IMR-90 (cell line): Measurements from ENCODE around the gene PRCP. TPM values are rescaled to one million over a fixed set of nuclear protein-coding genes. Genes with fewer than 3 reads are reported as not detected.

Experiments used
- FOS ChIP-seq: fragments of 150-350 bp; IDR thresholded peaks from 2 replicates; pipeline ENCODE4 v1.6.1; 2016; ENCODE audit warnings: low read depth, low read length
- polyA plus RNA-seq, 3 experiments: library from polyadenylated mRNA; depleted of rRNA; stranded (reverse); fragments of >200 nt; gene quantifications; 2 replicates each; pipeline ENCODE4 v1.2.3, GENCODE V29; 2012; ENCODE audit warnings: low replicate concordance in 1 of 3
- total RNA-seq: library from RNA; depleted of rRNA; stranded (reverse); fragments of >200 nt; gene quantifications from 2 replicates; pipeline ENCODE4 v1.2.3, GENCODE V29; 2012
- TF ChIP-seq, protein P1 (sequence below): fragments of 150-350 bp; IDR thresholded peaks from 2 replicates; pipeline ENCODE4 v1.6.1; 2016; ENCODE audit warnings: low read depth, mild to moderate bottlenecking, low read length, moderate library complexity, borderline replicate concordance
- TF ChIP-seq, protein P2 (sequence below): fragments of 150-350 bp; IDR thresholded peaks from 2 replicates; pipeline ENCODE4 v1.6.1; 2017; ENCODE audit warnings: mild to moderate bottlenecking, antibody characterized with exemption, low read length, low read depth

PRCP gene
- total and polyA plus RNA-seq, 2 of the 4 experiments (the other 2 are of a cell fraction): 31.7 to 64.9 TPM

DNA sequence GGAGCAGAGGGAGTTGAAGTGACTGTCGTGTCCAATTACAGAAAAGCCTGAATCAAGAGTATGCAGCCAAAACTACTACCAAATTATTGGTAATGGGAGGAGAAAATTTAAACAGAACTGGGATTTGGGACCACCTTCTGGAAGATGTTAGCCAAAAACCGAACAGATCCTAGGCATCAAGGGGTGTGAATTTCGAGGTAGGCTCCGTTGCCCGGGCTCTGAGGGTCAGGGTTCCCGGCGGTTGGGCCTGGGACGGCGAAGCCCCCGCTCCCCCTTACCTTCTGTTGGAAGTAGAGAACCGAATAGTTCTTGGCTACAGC is 313 bp downstream of the PRCP start (continued):
- TF ChIP-seq, protein P1, sequence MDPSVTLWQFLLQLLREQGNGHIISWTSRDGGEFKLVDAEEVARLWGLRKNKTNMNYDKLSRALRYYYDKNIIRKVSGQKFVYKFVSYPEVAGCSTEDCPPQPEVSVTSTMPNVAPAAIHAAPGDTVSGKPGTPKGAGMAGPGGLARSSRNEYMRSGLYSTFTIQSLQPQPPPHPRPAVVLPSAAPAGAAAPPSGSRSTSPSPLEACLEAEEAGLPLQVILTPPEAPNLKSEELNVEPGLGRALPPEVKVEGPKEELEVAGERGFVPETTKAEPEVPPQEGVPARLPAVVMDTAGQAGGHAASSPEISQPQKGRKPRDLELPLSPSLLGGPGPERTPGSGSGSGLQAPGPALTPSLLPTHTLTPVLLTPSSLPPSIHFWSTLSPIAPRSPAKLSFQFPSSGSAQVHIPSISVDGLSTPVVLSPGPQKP: no peak
- no peak for TF ChIP-seq FOS
- TF ChIP-seq, protein P2, sequence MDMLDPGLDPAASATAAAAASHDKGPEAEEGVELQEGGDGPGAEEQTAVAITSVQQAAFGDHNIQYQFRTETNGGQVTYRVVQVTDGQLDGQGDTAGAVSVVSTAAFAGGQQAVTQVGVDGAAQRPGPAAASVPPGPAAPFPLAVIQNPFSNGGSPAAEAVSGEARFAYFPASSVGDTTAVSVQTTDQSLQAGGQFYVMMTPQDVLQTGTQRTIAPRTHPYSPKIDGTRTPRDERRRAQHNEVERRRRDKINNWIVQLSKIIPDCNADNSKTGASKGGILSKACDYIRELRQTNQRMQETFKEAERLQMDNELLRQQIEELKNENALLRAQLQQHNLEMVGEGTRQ: no peak
